GM12875 (cell line): Measurements from ENCODE around the gene ZYG11B.
"Not testable (repeated sequence)": the region's sequence is repeated elsewhere in the genome, so short reads cannot be mapped to it uniquely, and the experiment has no call there.

Experiments used
- H3K4me3 ChIP-seq: one replicate; pipeline ENCODE4 v1.5.1; 2011; ENCODE audit warnings: low read depth, low read length, control low read depth
- CTCF ChIP-seq: IDR thresholded peaks from 2 replicates; pipeline ENCODE4 v1.5.1; 2011; ENCODE audit warnings: low read depth, mild to moderate bottlenecking, control low read depth, inconsistent platforms, low read length, moderate library complexity, borderline replicate concordance; ENCODE audit not compliant: insufficient read depth

Gene ZYG11B

GRCh38 chr1:52727956-52728656, 1.9 kb downstream of the ZYG11B start:
- H3K4me3 ChIP-seq = no peak overlapping the region
- TF ChIP-seq CTCF = no peak

- TF ChIP-seq CTCF = no peak
- H3K4me3 ChIP-seq = no peak overlapping the region
These were observed 7.1 kb downstream of the ZYG11B start for GRCh38 chr1:52733368-52733767.

GRCh38 chr1:52735371-52735770, 9.1 kb downstream of the ZYG11B start:
- H3K4me3 ChIP-seq = not testable (repeated sequence)

GRCh38 chr1:52738148-52738547, 11.9 kb downstream of the ZYG11B start:
- H3K4me3 ChIP-seq = no peak overlapping the region
- TF ChIP-seq CTCF = no peak

- TF ChIP-seq CTCF = no peak
- no peak overlapping the region for H3K4me3 ChIP-seq
These were observed 12.6 kb downstream of the ZYG11B start for GRCh38 chr1:52738893-52739292.

GRCh38 chr1:52739699-52740467, 13.6 kb downstream of the ZYG11B start:
- no peak for TF ChIP-seq CTCF
- no peak overlapping the region for H3K4me3 ChIP-seq

- H3K4me3 ChIP-seq = no peak overlapping the region
- no peak for TF ChIP-seq CTCF
These were observed 15.0 kb downstream of the ZYG11B start for GRCh38 chr1:52741259-52741658.

GRCh38 chr1:52746189-52746588, 19.9 kb downstream of the ZYG11B start:
- TF ChIP-seq CTCF = no peak
- H3K4me3 ChIP-seq = no peak overlapping the region
